AG04449 (cell line): ENCODE measurements around the gene QDPR.

ENCODE experiments used
- CTCF ChIA-PET: fragments of 350-600 bp; formaldehyde crosslinking; extraction: SDS; loops from one replicate; lab custom pipeline; 2021; ENCODE audit warnings: antibody characterized with exemption; lab: Yijun Ruan, JAX
- POLR2A ChIA-PET: fragments of 400-600, 350-600 bp; formaldehyde crosslinking; extraction: SDS; loops from one replicate; lab custom pipeline; 2020; ENCODE audit warnings: antibody characterized with exemption, inconsistent platforms; lab: Yijun Ruan, JAX
- DNase-seq: peaks from one replicate; pipeline ENCODE4 v3.0.0-alpha.2; 2010; ENCODE audit warnings: low read depth, low spot score
- H3K4me3 ChIP-seq: 2 replicates; pipeline ENCODE4 v1.5.1; 2011; ENCODE audit warnings: low read depth, mild to moderate bottlenecking, control low read depth, low read length
- TF ChIP-seq, protein P1 (sequence below): IDR thresholded peaks from one replicate; pipeline ENCODE4 v1.5.1; 2011; ENCODE audit warnings: mild to moderate bottlenecking, moderate library complexity, low read length, control low read depth, inconsistent platforms; ENCODE audit not compliant: insufficient read depth; ENCODE audit errors: missing control alignments

QDPR gene

DNA sequence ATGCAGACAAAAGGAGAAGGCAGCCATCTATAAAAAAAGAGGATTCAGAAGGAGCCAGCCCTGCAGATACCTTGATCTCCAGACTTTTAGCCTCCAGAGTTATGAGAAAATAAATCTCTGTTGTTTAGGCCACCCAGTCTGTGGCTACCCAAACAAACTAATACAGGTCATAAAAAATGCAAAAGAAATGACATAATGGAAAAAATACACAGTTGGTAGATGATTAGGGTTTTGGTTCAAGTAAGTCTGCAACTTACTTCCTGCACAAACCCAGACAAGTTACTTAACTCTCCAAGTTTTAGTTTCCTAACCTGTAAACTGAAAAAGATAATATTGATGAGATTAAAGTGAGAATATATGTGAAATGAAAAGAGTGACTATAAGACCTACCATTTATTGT, 11.3 kb downstream of the QDPR start:
- ChIA-PET POLR2A (no interaction called here), CTCF (interaction anchor here (1.6 kb wide), 1 partner anchor 12 kb away, joined by 7 read pairs; the partner anchor contains the start of gene QDPR)
- H3K4me3 ChIP-seq: no peak overlapping the region
- TF ChIP-seq, protein P1, sequence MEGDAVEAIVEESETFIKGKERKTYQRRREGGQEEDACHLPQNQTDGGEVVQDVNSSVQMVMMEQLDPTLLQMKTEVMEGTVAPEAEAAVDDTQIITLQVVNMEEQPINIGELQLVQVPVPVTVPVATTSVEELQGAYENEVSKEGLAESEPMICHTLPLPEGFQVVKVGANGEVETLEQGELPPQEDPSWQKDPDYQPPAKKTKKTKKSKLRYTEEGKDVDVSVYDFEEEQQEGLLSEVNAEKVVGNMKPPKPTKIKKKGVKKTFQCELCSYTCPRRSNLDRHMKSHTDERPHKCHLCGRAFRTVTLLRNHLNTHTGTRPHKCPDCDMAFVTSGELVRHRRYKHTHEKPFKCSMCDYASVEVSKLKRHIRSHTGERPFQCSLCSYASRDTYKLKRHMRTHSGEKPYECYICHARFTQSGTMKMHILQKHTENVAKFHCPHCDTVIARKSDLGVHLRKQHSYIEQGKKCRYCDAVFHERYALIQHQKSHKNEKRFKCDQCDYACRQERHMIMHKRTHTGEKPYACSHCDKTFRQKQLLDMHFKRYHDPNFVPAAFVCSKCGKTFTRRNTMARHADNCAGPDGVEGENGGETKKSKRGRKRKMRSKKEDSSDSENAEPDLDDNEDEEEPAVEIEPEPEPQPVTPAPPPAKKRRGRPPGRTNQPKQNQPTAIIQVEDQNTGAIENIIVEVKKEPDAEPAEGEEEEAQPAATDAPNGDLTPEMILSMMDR: no peak
- no peak for DNase-seq

DNA sequence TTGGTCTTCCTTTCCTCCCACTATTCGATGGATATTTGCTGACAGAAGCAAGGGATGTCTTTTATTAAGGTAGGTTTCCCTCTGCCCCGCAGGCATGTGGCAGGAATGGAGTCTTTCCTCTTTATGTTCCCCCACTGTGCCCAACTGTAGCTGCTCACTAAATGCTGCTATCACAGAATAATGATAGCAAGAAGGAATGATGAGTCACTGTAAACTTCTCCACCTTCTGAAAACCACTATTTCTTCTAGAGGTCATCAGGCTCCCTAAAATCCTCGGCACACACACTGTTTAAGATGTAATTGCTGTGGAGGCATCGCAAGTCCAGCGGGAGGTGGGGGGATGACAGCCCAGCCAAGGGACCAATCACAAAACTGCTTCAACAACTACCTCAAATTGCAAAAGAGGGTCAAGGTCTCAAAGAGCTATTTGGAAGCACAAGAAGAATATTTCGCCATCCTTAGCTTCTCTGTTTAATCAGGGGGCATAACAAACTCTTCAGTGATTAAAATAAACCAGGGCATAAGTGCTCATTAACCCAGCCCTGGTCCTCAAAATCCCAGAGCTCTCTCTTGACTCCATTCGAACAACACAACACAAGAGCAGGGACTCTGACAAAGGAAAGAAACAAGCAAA, 13.9 kb downstream of the QDPR start:
- DNase-seq: no peak
- POLR2A ChIA-PET: no interaction called here

DNA sequence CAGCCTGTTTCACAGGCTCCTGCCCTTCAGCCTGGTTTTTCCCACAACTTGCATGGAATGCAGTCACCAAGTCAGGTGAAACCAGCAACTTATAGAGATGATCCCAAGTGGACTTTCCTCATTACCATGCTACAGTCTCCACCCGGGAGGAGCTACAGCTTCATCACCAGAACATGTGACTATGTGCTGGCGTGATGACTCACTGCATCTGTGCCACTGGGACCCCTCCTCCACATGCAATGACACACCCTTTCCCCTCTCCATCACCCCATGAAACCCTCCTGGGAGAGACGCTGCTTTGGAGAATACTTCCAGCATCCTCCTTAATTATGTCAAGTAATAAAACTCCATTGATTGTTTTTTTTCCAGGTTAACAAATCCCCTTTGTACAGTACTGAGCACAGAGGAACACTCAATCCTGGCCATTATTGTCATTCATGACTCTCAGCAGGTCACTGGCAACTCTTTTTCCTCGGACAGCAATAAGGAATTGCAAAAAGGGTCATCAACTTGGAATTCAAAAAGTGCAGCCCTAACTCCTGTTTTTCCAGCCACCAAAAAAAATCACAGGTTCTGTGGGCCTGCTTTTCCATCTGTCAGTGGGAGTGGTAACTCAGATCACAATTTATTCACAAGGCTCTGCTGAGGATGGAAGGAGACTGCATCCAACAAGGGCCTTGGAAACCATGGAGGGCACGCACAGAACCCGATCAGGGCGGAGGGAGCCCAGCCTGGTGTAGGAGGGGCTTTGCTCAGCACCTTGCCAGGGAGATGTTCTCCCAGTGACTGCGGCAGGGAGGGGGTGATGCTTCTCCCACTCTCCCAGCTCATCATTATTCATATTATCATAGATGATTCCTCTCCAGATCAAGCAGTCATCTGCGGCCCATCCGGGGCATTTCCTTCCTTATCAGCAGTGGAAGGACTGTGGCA, 17.4 kb downstream of the QDPR start:
- peak; percentile 23 for DNase-seq
- CTCF ChIA-PET: interaction anchor here (0.6 kb wide), 1 partner anchor 324 kb away, joined by 3 read pairs; no protein-coding TSS in a partner anchor
- H3K4me3 ChIP-seq: no peak overlapping the region
- POLR2A ChIA-PET: interaction anchor here (0.6 kb wide), 1 partner anchor 1800 kb away, joined by 3 read pairs; no protein-coding TSS in a partner anchor
- TF ChIP-seq, protein P1: no peak

More for the DNA sequence above, 13.9 kb downstream of the QDPR start:
- no peak overlapping the region for H3K4me3 ChIP-seq
- TF ChIP-seq, protein P1: no peak
- CTCF ChIA-PET: interaction anchor here (1.2 to 2.0 kb wide), 2 partner anchors 11 to 14 kb away, joined by 3 to 5 read pairs; no protein-coding TSS in a partner anchor

DNA sequence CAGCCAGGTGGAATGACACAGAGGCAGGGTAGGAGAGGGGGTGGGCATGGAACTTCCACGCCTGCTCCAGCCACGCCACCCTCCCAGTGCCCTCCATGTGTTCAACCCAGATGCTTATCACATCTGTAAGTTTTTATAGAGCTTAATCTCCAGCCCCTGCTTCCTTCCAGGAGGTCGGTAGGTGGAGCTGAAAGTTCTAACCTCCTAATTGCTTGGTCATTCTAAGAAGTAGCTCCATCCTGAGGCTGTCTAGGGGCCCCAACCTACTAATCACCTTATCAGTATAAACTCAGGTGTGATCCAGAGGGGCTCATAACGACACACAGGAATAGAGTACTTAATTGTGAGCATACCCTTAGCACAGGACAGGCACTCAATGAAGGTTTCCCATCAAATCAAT, 18.3 kb downstream of the QDPR start:
- ChIA-PET POLR2A (no interaction called here), CTCF (interaction anchor here (1.0 kb wide), 1 partner anchor 16 kb away, joined by 3 read pairs; no protein-coding TSS in a partner anchor)
- DNase-seq: no peak
- TF ChIP-seq, protein P1: no peak
- no peak overlapping the region for H3K4me3 ChIP-seq

DNA sequence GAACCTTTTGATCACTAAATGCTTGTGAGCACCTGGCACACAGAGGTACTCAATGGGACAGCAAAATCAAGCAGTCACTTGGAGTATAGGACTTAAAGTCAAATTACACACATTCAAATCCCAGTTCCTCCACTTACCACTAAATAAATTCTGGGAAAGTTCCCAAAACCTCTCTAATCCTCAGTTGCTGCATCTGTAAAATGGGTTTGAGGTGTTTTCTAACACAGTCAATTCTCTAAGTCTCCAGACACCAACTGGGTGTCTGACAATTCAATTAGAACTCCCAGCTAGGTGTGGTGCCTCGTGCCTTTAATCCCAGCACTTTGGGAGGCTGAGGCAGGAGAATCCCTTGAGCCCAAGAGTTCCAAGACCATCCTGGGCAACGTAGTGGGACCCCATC, 19.0 kb downstream of the QDPR start:
- ChIA-PET POLR2A (no interaction called here), CTCF (interaction anchor here (1.0 kb wide), 1 partner anchor 17 kb away, joined by 3 read pairs; no protein-coding TSS in a partner anchor)
- no peak for DNase-seq
- TF ChIP-seq, protein P1: no peak
- no peak overlapping the region for H3K4me3 ChIP-seq
